H1 (cell line): ENCODE data around the gene ALG14. TPM values are rescaled to one million over a fixed set of nuclear protein-coding genes. Genes with fewer than 3 reads are reported as not detected.

Source experiments
- ASH2L ChIP-seq: fragments of 200-600, 300-600 bp; sonication (generic); IDR thresholded peaks from one replicate; pipeline ENCODE4 v1.7.1; 2017; ENCODE audit warnings: low read length
- CREB1 ChIP-seq: IDR thresholded peaks from 2 replicates; pipeline ENCODE4 v1.6.1; 2012; ENCODE audit warnings: inconsistent platforms
- EZH2 ChIP-seq: fragments of 200-600 bp; sonication (generic); IDR thresholded peaks from 2 replicates; pipeline ENCODE4 v1.7.1; 2012; ENCODE audit warnings: low read depth, mild to moderate bottlenecking, moderate library complexity, low read length, inconsistent platforms; ENCODE audit not compliant: severe bottlenecking
- POU5F1 ChIP-seq: IDR thresholded peaks from 2 replicates; pipeline ENCODE4 v1.6.1; 2011; ENCODE audit warnings: low read depth, mild to moderate bottlenecking, low read length, moderate library complexity
- RXRA ChIP-seq: IDR thresholded peaks from 2 replicates; pipeline ENCODE4 v1.6.1; 2011; ENCODE audit warnings: low read depth, mild to moderate bottlenecking, low read length, moderate library complexity; ENCODE audit not compliant: insufficient read depth
- SAP30 ChIP-seq: fragments of 300-600 bp; sonication (generic); IDR thresholded peaks from 2 replicates; pipeline ENCODE4 v1.7.1; 2012; ENCODE audit warnings: low read length, moderate library complexity, mild to moderate bottlenecking, inconsistent platforms; ENCODE audit not compliant: insufficient read depth, insufficient replicate concordance
- SIX5 ChIP-seq: IDR thresholded peaks from 2 replicates; pipeline ENCODE4 v1.6.1; 2011; ENCODE audit warnings: mild to moderate bottlenecking, low read depth, low read length
- TAF7 ChIP-seq: optimal IDR thresholded peaks from 2 replicates; pipeline ENCODE3; 2011; ENCODE audit warnings: low read depth, mild to moderate bottlenecking, inconsistent platforms, low read length, moderate library complexity, borderline replicate concordance
- ZNF274 ChIP-seq: IDR thresholded peaks from 2 replicates; pipeline ENCODE4 v1.7.0; 2012; ENCODE audit warnings: low read length, borderline replicate concordance; ENCODE audit errors: extremely low read depth
- polyA plus RNA-seq, 7 experiments: library from polyadenylated mRNA; depleted of rRNA in 3 of 7; stranded (reverse) in 5 of 7; unstranded in 2 of 7; fragments of >200 nt in 5 of 7; fragments of 200-250 nt in 2 of 7; gene quantifications; 1 replicate in 5 of 7; 2 replicates in 1 of 7; 4 replicates in 1 of 7; pipeline versions ENCODE4 v1.2.1 to v1.2.3, GENCODE V29; 2011 to 2013; ENCODE audit warnings: missing spikeins in 2 of 7, mixed read lengths in 2 of 7
- total RNA-seq: library from RNA; stranded (reverse); fragmentation: NEBNext Ultra II Directional; extraction: Animal tissue kit (Norgen Biotek cat#: 25700); gene quantifications from 2 replicates; pipeline ENCODE4 v1.2.1, GENCODE V29; 2021

ALG14 gene
- total and polyA plus RNA-seq, 2 of the 8 experiments (the other 6 are each of a cell fraction or from before 2014, with no cell fraction given), result 0.95 to 1.3 TPM

- TF ChIP-seq RXRA, result no peak
- no peak for TF ChIP-seq POU5F1
- TF ChIP-seq SIX5, result no peak
- no peak for TF ChIP-seq EZH2
- TF ChIP-seq SAP30, result no peak
- no peak for TF ChIP-seq ASH2L
- no peak for TF ChIP-seq CREB1
- TF ChIP-seq ZNF274, result no peak
- TF ChIP-seq TAF7, result no peak
- TF ChIP-seq, all 59 proteins: peak for 0
Measured at GRCh38 chr1:95067568-95067967, 5.2 kb downstream of the ALG14 start (continued).
